Loucy (cell line): ENCODE measurements around the gene HIRA.

Experiments
- EZH2phosphoT487 ChIP-seq: fragments of 200-600 bp; IDR thresholded peaks from 2 replicates; pipeline ENCODE4 v1.6.1; 2018; ENCODE audit warnings: antibody characterized with exemption, mild to moderate bottlenecking, moderate library complexity, borderline replicate concordance
- TF ChIP-seq, protein P1 (sequence below): fragments of 200-600 bp; sonication (generic); conservative IDR thresholded peaks from 2 replicates; pipeline ENCODE4 v1.5.1; 2014; ENCODE audit warnings: mild to moderate bottlenecking, antibody characterized with exemption, low read length

DNA sequence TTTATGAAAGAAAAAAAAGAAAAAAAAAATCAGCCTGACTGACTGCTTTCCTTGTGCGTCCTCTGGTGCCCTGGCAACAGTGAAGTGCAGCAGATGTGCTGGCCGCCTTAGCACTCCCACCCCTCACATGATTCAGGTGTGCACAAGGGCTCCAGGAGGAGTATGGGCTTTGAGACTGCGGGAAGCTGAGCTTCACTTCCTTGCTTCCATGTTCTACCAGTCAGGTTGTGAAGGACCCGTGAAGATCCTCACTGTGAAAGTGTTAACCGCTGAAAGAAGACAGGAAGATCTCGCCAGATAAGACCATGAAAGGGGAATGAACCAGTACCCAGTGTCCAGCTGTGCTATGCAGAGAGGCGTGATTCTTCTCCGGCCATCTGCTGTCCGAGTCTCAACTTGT is 48.2 kb downstream of the HIRA start:
- TF ChIP-seq, protein P1, sequence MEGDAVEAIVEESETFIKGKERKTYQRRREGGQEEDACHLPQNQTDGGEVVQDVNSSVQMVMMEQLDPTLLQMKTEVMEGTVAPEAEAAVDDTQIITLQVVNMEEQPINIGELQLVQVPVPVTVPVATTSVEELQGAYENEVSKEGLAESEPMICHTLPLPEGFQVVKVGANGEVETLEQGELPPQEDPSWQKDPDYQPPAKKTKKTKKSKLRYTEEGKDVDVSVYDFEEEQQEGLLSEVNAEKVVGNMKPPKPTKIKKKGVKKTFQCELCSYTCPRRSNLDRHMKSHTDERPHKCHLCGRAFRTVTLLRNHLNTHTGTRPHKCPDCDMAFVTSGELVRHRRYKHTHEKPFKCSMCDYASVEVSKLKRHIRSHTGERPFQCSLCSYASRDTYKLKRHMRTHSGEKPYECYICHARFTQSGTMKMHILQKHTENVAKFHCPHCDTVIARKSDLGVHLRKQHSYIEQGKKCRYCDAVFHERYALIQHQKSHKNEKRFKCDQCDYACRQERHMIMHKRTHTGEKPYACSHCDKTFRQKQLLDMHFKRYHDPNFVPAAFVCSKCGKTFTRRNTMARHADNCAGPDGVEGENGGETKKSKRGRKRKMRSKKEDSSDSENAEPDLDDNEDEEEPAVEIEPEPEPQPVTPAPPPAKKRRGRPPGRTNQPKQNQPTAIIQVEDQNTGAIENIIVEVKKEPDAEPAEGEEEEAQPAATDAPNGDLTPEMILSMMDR = no peak
- no peak for TF ChIP-seq EZH2phosphoT487
